Stimulated activated CD4-positive, alpha-beta T cell treated with anti-CD3 and anti-CD28 coated beads, Interleukin-4, amount 100 ng/mL, for 24 hours (primary cell): ENCODE results near the gene STAC2.
A peak's percentile ranks its signal among the peaks of the same experiment; 100 is the strongest.

Experiments used
- DNase-seq: peaks from one replicate; pipeline ENCODE4 v3.0.0-alpha.2; 2020

The STAC2 gene

GRCh38 chr17:39231591-39232551 lies 6.1 kb upstream of the STAC2 start:
- peak; percentile 62 for DNase-seq

GRCh38 chr17:39231091-39231561 lies 5.4 kb upstream of the STAC2 start:
- no peak for DNase-seq

- DNase-seq, result no peak
Observed at GRCh38 chr17:39230361-39230760, 4.6 kb upstream of the STAC2 start.

- no peak for DNase-seq
Observed at GRCh38 chr17:39229274-39229913, 3.6 kb upstream of the STAC2 start.

GRCh38 chr17:39227364-39227919 lies 1.7 kb upstream of the STAC2 start:
- DNase-seq, result no peak

- peak; percentile 45 for DNase-seq
Observed at GRCh38 chr17:39225959-39226683, 376 bp upstream of the STAC2 start.

- no peak for DNase-seq
Observed at GRCh38 chr17:39224778-39225307, 902 bp downstream of the STAC2 start.

- DNase-seq, result no peak
Observed at GRCh38 chr17:39223907-39224777, 1.6 kb downstream of the STAC2 start.

- no peak for DNase-seq
Observed at GRCh38 chr17:39222866-39223834, 2.6 kb downstream of the STAC2 start.

- no peak for DNase-seq
Observed at GRCh38 chr17:39222151-39222550, 3.6 kb downstream of the STAC2 start.

GRCh38 chr17:39221572-39221971 lies 4.2 kb downstream of the STAC2 start:
- no peak for DNase-seq

- DNase-seq, result no peak
Observed at GRCh38 chr17:39219647-39220154, 6.0 kb downstream of the STAC2 start.

- no peak for DNase-seq
Observed at GRCh38 chr17:39218906-39219305, 6.8 kb downstream of the STAC2 start.

- DNase-seq, result no peak
Observed at GRCh38 chr17:39217734-39218369, 7.9 kb downstream of the STAC2 start.

- DNase-seq, result no peak
Observed at GRCh38 chr17:39213852-39214251, 11.9 kb downstream of the STAC2 start.

- DNase-seq, result no peak
Observed at GRCh38 chr17:39212841-39213480, 12.8 kb downstream of the STAC2 start.

GRCh38 chr17:39212195-39212810 lies 13.4 kb downstream of the STAC2 start:
- no peak for DNase-seq

GRCh38 chr17:39210093-39210434 lies 15.7 kb downstream of the STAC2 start:
- DNase-seq, result no peak
